BLaER1 treated with 17β-estradiol and CSF1 and Interleukin-3, amounts not matched to agents 10 nM and 100 nM (cell line): ENCODE data around the gene KIAA0930.
"Not testable (repeated sequence)": the region's sequence is repeated elsewhere in the genome, so short reads cannot be mapped to it uniquely, and the experiment has no call there.

Experiments used
- H3K27ac ChIP-seq, 11 experiments: shearing (Covaris generic); formaldehyde crosslinking; 2 replicates each; pipeline ENCODE4 v1.8.1; 2022
- H3K27me3 ChIP-seq, 11 experiments: shearing (Covaris generic); formaldehyde crosslinking; 2 replicates each; pipeline ENCODE4 v1.8.1; 2022
- H3K36me3 ChIP-seq, 11 experiments: shearing (Covaris generic); formaldehyde crosslinking; 2 replicates each; pipeline ENCODE4 v1.8.1; 2022
- H3K4me1 ChIP-seq, 10 experiments: shearing (Covaris generic); formaldehyde crosslinking; 2 replicates each; pipeline ENCODE4 v1.8.1; 2022
- H3K4me2 ChIP-seq, 11 experiments: shearing (Covaris generic); formaldehyde crosslinking; 2 replicates each; pipeline ENCODE4 v1.8.1; 2022
- H3K4me3 ChIP-seq, 10 experiments: shearing (Covaris generic); formaldehyde crosslinking; 2 replicates each; pipeline ENCODE4 v1.8.1; 2022
- H3K9ac ChIP-seq, 11 experiments: shearing (Covaris generic); formaldehyde crosslinking; 2 replicates each; pipeline ENCODE4 v1.8.1; 2022
- H3K9me3 ChIP-seq, 11 experiments: shearing (Covaris generic); formaldehyde crosslinking; replicated peaks in 1 of 11; 2 replicates each; pipeline ENCODE4 v1.8.1; 2022
- H4K20me1 ChIP-seq, 11 experiments: shearing (Covaris generic); formaldehyde crosslinking; 2 replicates each; pipeline ENCODE4 v1.8.1; 2022
- Cebpa-rat ChIP-seq, 11 experiments: shearing (Covaris generic); IDR thresholded peaks; 2 replicates each; pipeline ENCODE4 v1.8.1; 2022

KIAA0930 gene

DNA sequence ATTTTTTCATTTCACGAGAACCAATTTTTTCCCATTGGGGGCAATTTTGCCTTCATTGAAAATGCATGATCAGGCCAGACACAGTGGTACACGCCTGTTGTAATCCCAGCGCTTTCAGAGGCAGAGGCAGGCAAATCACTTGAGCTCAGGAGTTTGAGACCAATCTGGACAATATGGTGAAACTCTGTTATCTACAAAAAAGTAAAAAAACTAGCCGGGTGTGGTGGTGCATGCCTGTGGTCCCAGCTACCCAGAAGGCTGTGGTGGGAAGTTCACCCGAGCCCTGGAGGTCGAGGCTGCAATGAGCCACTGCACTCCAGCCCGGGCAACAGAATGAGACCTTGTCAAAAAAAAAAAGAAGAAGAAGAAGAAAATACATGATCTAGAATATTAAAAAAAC is 24.8 kb upstream of the KIAA0930 start:
- no peak overlapping the region for H3K4me3 ChIP-seq
- no peak overlapping the region for H3K9ac ChIP-seq
- H3K27me3 ChIP-seq = peaks cover 0 to 12% (median 7%) of the 10 kb centered on the region in 11 experiments; a peak in 12 of 22 replicates
- H3K36me3 ChIP-seq = no peaks in the 10 kb centered on the region
- H3K4me2 ChIP-seq = peak overlapping the region in 9 of 11 experiments; percentile 40 to 98 (median 95); a peak in 17 of 22 replicates
- peak overlapping the region in 1 of 11 experiments; percentile 9; a peak in 1 of 22 replicates for H3K27ac ChIP-seq
- TF ChIP-seq Cebpa-rat (IDR thresholded peaks at IDR 0.05) = no peak
- no peaks in the 10 kb centered on the region for H3K9me3 ChIP-seq
- H3K4me1 ChIP-seq = peaks cover 57 to 84% (median 73%) of the 10 kb centered on the region in 10 experiments
- H4K20me1 ChIP-seq = peaks cover 0 to 19% (median 9%) of the 10 kb centered on the region in 11 experiments; a peak in 16 of 22 replicates

GRCh38 chr22:45263463-45264269 is 23.0 kb upstream of the KIAA0930 start:
- Histone ChIP-seq H3K27me3 (peaks cover 0 to 4% (median 0%) of the 10 kb centered on the region in 11 experiments; a peak in 1 of 22 replicates), H3K4me2 (peak overlapping the region; percentile 84 to 98 (median 97)), H3K4me1 (peaks cover 51 to 81% (median 72%) of the 10 kb centered on the region in 10 experiments), H3K36me3 (no peaks in the 10 kb centered on the region), H3K9me3 (no peaks in the 10 kb centered on the region), H3K27ac (peak overlapping the region; percentile 25 to 88 (median 75); a peak in 20 of 22 replicates), H3K4me3 (peak overlapping the region in 3 of 10 experiments; percentile 9 to 31 (median 24); a peak in 2 of 20 replicates), H3K9ac (peak overlapping the region; percentile 12 to 72 (median 60); a peak in 19 of 22 replicates), H4K20me1 (peaks cover 0 to 19% (median 9%) of the 10 kb centered on the region in 11 experiments; a peak in 16 of 22 replicates)
- no peak for TF ChIP-seq Cebpa-rat (IDR thresholded peaks at IDR 0.05)

GRCh38 chr22:45262931-45263462 is 22.3 kb upstream of the KIAA0930 start:
- H3K9ac ChIP-seq = peak overlapping the region in 9 of 11 experiments; percentile 0 to 72 (median 54); a peak in 16 of 22 replicates

DNA sequence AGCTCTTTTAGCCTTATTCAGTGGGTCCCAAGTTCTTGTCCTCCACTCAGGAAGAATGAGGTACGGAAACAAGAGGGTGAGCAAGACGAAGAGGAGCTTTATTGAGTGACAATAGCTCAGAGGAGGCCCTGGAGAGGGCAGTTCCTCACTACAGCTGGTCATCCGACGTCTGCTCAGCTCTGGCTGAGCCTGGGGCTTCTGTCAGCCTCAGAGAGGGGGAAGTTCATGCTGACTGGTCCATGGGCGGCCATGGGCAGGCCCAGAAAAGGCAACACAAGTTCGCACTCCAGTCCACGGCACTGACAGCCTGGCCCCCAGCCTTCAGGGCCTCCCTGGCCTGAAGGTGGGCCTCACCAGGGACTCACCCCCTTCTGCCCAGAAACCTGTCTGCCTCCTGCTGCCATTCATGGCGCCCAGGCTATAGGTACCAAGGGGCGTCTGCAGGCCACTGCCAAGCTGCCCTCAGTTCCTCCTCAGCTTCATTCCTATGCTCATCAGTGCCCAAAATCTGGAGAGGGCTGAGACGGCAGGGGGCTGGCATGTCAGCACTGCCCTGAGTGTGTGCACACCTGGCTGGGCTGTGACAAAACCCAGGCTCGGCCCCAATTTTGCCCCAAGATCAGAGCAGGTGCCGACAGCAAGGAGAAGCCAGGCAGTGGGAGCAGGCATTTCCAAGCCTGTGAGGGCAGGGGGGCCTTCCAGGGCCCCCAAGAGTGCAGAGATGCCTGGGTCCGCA is 21.7 kb upstream of the KIAA0930 start:
- H3K4me1 ChIP-seq = peaks cover 51 to 76% (median 69%) of the 10 kb centered on the region in 10 experiments
- peak overlapping the region in 9 of 11 experiments; percentile 21 to 88 (median 75); a peak in 17 of 22 replicates for H3K27ac ChIP-seq
- H3K4me2 ChIP-seq = peak overlapping the region; percentile 80 to 98 (median 97)
- no peaks in the 10 kb centered on the region for H3K27me3 ChIP-seq
- no peaks in the 10 kb centered on the region for H3K9me3 ChIP-seq
- peaks cover 0 to 19% (median 9%) of the 10 kb centered on the region in 11 experiments; a peak in 16 of 22 replicates for H4K20me1 ChIP-seq
- H3K36me3 ChIP-seq = no peaks in the 10 kb centered on the region
- peak overlapping the region in 8 of 10 experiments; percentile 3 to 52 (median 36); a peak in 11 of 20 replicates for H3K4me3 ChIP-seq
- peak overlapping the region in 9 of 11 experiments; percentile 0 to 72 (median 54); a peak in 17 of 22 replicates for H3K9ac ChIP-seq
- no peak for TF ChIP-seq Cebpa-rat (IDR thresholded peaks at IDR 0.05)

More at GRCh38 chr22:45262931-45263462, 22.3 kb upstream of the KIAA0930 start:
- Histone ChIP-seq H3K4me3 (peak overlapping the region in 9 of 10 experiments; percentile 3 to 52 (median 33); a peak in 11 of 20 replicates), H3K36me3 (no peaks in the 10 kb centered on the region), H3K27ac (peak overlapping the region in 9 of 11 experiments; percentile 37 to 88 (median 75); a peak in 17 of 22 replicates), H3K4me2 (peak overlapping the region; percentile 80 to 98 (median 97)), H3K9me3 (no peaks in the 10 kb centered on the region), H4K20me1 (peaks cover 0 to 19% (median 9%) of the 10 kb centered on the region in 11 experiments; a peak in 16 of 22 replicates), H3K27me3 (peaks cover 0 to 4% (median 0%) of the 10 kb centered on the region in 11 experiments; a peak in 1 of 22 replicates), H3K4me1 (peaks cover 51 to 79% (median 72%) of the 10 kb centered on the region in 10 experiments)
- TF ChIP-seq Cebpa-rat (IDR thresholded peaks at IDR 0.05) = no peak

DNA sequence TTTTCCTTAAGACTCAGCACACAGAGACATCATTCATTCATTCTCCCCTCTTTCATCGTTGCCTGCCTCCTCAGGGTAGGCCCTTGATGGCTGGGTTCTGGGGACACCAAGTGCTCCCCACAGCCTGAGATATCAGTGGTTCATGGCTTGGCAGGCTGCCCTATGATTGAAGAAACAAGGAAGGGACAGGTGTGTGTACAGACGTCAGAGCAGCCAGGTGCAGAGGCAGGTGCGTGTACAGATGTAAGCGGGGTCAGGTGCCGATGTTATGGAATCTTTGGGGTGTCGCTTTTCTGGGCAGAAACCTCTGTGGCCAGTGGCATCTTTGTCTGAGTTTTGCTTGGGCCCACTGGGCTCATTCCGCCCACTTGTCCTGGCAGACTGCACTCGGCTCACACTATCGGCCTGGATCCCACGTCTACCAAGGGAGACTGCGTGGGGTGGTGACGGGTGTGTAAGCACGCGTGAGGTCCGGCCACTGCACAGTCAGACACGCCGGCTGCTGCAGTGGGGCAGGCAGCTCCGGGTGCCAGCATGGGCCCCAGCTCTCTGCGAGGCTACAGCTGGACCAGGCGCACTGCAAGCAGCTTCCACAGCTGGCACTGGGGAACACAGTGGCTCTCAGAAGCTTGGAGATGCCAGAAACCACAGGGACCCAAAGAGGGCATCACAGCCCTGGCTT is 20.9 kb upstream of the KIAA0930 start:
- Histone ChIP-seq H4K20me1 (peaks cover 0 to 19% (median 9%) of the 10 kb centered on the region in 11 experiments; a peak in 16 of 22 replicates), H3K9me3 (no peaks in the 10 kb centered on the region), H3K36me3 (no peaks in the 10 kb centered on the region), H3K27me3 (no peaks in the 10 kb centered on the region), H3K9ac (peak overlapping the region in 7 of 11 experiments; percentile 28 to 72 (median 51); a peak in 12 of 22 replicates), H3K4me3 (peak overlapping the region in 1 of 10 experiments; percentile 38; a peak in 2 of 20 replicates), H3K4me1 (peaks cover 51 to 73% (median 69%) of the 10 kb centered on the region in 10 experiments), H3K4me2 (peak overlapping the region; percentile 80 to 98 (median 97)), H3K27ac (peak overlapping the region in 7 of 11 experiments; percentile 23 to 88 (median 75); a peak in 11 of 22 replicates)
- TF ChIP-seq Cebpa-rat (IDR thresholded peaks at IDR 0.05) = no peak

- H3K9ac ChIP-seq = peak overlapping the region in 1 of 11 experiments; percentile 30; a peak in 1 of 22 replicates
- H3K9me3 ChIP-seq, H3K36me3 ChIP-seq, H3K4me3 ChIP-seq, H3K27me3 ChIP-seq: not testable (repeated sequence)
- peak overlapping the region in 10 of 11 experiments; percentile 16 to 98 (median 98); a peak in 19 of 22 replicates for H3K4me2 ChIP-seq
- peaks cover 51 to 62% (median 59%) of the 10 kb centered on the region in 10 experiments for H3K4me1 ChIP-seq
- peak overlapping the region in 2 of 11 experiments; percentile 6 to 76; a peak in 2 of 22 replicates for H3K27ac ChIP-seq
- peaks cover 0 to 19% (median 9%) of the 10 kb centered on the region in 11 experiments; a peak in 16 of 22 replicates for H4K20me1 ChIP-seq
Observed at GRCh38 chr22:45260395-45260759, 19.7 kb upstream of the KIAA0930 start.

DNA sequence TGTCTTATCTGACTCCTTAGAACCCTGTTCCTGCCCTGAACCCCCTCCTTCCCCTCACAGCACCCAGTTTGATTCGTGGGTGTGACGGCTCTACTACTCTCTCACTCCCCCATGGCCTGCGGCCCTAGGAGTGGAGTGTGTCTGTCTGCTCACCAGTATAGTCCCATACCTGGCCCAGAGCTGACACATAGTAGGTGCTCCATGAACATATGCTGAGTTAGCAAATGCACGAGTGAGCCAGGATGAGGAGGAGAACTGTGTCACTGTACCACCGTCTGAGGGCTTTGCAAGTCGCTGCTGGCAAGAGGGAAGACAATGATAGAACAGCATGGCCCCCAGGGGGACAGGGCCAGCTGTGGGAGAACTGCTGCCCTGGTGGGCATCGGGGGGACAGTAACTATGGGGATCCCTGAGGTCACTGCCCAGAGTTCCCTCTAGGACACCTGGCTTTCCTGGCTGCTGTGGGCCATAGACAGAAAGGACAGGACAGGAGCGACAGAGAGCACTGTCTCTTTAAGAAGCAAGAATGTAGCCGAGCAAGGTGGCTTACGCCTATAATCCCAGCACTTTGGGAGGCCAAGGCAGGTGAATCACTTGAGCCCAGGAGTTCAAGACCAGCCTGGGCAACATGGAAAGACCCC is 19.2 kb upstream of the KIAA0930 start:
- Histone ChIP-seq H3K27me3 (no peaks in the 10 kb centered on the region), H3K36me3 (no peaks in the 10 kb centered on the region), H3K9me3 (no peaks in the 10 kb centered on the region), H3K4me3 (no peak overlapping the region), H3K9ac (peak overlapping the region in 1 of 11 experiments; percentile 30; a peak in 1 of 22 replicates), H3K27ac (peak overlapping the region in 3 of 11 experiments; percentile 1 to 11 (median 6); a peak in 3 of 22 replicates), H3K4me2 (peak overlapping the region in 10 of 11 experiments; percentile 16 to 98 (median 98); a peak in 18 of 22 replicates), H4K20me1 (peaks cover 0 to 19% (median 9%) of the 10 kb centered on the region in 11 experiments; a peak in 16 of 22 replicates), H3K4me1 (peaks cover 50 to 57% (median 55%) of the 10 kb centered on the region in 10 experiments)
- no peak for TF ChIP-seq Cebpa-rat (IDR thresholded peaks at IDR 0.05)

DNA sequence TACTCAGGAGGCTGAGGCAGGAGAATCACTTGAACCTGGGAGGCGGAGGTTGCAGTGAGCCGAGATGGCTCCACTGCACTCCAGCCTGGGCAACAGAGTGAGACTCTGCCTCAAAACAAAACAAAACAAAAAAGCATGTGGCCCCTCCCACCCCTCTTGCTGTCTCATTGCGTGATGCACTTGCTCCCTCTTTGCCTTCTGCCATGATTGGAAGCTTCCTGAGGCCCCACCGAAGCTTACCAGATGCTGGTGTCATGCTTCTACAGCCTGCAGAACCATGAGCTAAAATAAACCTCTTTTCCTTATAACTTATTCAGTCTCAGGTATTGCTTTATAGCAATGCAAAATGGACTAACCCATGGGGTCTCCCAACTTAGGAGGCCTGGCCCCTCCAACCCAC is 17.2 kb upstream of the KIAA0930 start:
- not testable (repeated sequence) for H3K27me3 ChIP-seq, H3K9me3 ChIP-seq, H3K27ac ChIP-seq, H3K36me3 ChIP-seq, H3K4me2 ChIP-seq, H3K4me3 ChIP-seq, H3K9ac ChIP-seq
- Histone ChIP-seq H4K20me1 (peaks cover 0 to 16% (median 6%) of the 10 kb centered on the region in 11 experiments; a peak in 16 of 22 replicates), H3K4me1 (peaks cover 31 to 38% (median 36%) of the 10 kb centered on the region in 10 experiments)
